MCF 10A (cell line): Measurements from ENCODE around the gene GREB1. TPM values are rescaled to one million over a fixed set of nuclear protein-coding genes. Genes with fewer than 3 reads are reported as not detected.

Experiments
- BruUV-seq: library from RNA; stranded (reverse); fragments of 400-500 nt; replicated peaks from 2 replicates; lab custom pipeline; 2021; lab: Mats Ljungman, UMichigan
- CTCF ChIA-PET: fragments of 300-600 bp; sonication (Branson Sonifier 250); formaldehyde crosslinking; extraction: SDS; loops from one replicate; lab custom pipeline; 2021; ENCODE audit warnings: antibody characterized with exemption, inconsistent platforms; lab: Yijun Ruan, JAX
- POLR2A ChIA-PET: fragments of 300-600, 350-650 bp; sonication (Branson Sonifier 250); formaldehyde crosslinking; extraction: SDS; loops from one replicate; lab custom pipeline; 2020; ENCODE audit warnings: antibody characterized with exemption, inconsistent platforms; lab: Yijun Ruan, JAX
- DNase-seq: peaks from one replicate; pipeline ENCODE4 v3.0.0-alpha.2; 2018; ENCODE audit not compliant: unreplicated experiment
- H3K27ac Mint-ChIP-seq: one replicate; pipeline ENCODE4 v1.8.0; 2022; ENCODE audit warnings: mild to moderate bottlenecking, low read depth, mixed read lengths; ENCODE audit not compliant: unreplicated experiment
- H3K27me3 Mint-ChIP-seq: one replicate; pipeline ENCODE4 v1.8.0; 2022; ENCODE audit warnings: mixed read lengths; ENCODE audit not compliant: insufficient read depth, unreplicated experiment
- H3K36me3 Mint-ChIP-seq: one replicate; pipeline ENCODE4 v1.8.0; 2022; ENCODE audit warnings: mild to moderate bottlenecking, moderate library complexity, mixed read lengths; ENCODE audit not compliant: insufficient read depth, unreplicated experiment
- H3K4me1 Mint-ChIP-seq: one replicate; pipeline ENCODE4 v1.8.0; 2022; ENCODE audit warnings: mixed read lengths; ENCODE audit not compliant: insufficient read depth, unreplicated experiment
- H3K4me3 Mint-ChIP-seq: one replicate; pipeline ENCODE4 v1.8.0; 2022; ENCODE audit warnings: mild to moderate bottlenecking, moderate library complexity, mixed read lengths; ENCODE audit not compliant: unreplicated experiment
- H3K9me3 Mint-ChIP-seq: one replicate; pipeline ENCODE4 v1.8.0; 2022; ENCODE audit warnings: mixed read lengths; ENCODE audit not compliant: unreplicated experiment
- CTCF ChIP-seq: fragments of 200-600 bp; IDR thresholded peaks from one replicate; pipeline ENCODE4 v1.8.0; 2022; ENCODE audit warnings: antibody characterized with exemption, mild to moderate bottlenecking; ENCODE audit not compliant: unreplicated experiment
- intact Hi-C: fragments of 100-400 bp; cut with micrococcal nuclease; formaldehyde crosslinking; loops from 2 replicates; pipeline ENCODE4 v1.14.1; 2022
- total RNA-seq: library from RNA; stranded (reverse); gene quantifications from 2 replicates; pipeline ENCODE4 v1.2.3, GENCODE V29; 2022

The GREB1 gene
- total RNA-seq, 1 experiment from 2014 or later, result 1.7 TPM

- Mint-ChIP-seq H3K4me1 (peaks cover 26% of the 10 kb centered on the region), H3K9me3 (no peaks in the 10 kb centered on the region), H3K4me3 (no peak overlapping the region), H3K27ac (no peak overlapping the region), H3K27me3 (no peaks in the 10 kb centered on the region), H3K36me3 (no peaks in the 10 kb centered on the region)
- ChIA-PET POLR2A (interaction anchor here (1.2 to 2.3 kb wide), 2 partner anchors 10 to 41 kb away, joined by 3 to 6 read pairs; partner anchors contain the start of gene GREB1), CTCF (interaction anchor here (0.8 to 5.3 kb wide), 3 partner anchors 7 to 41 kb away, joined by 3 to 26 read pairs (median 3); no protein-coding TSS in a partner anchor)
- TF ChIP-seq CTCF, result no peak
- intact Hi-C loops, result no loop called here
- DNase-seq, result no peak
- BruUV-seq, result no TSS peak
Observed at GRCh38 chr2:11543337-11544216, 9.7 kb downstream of the GREB1 start.

GRCh38 chr2:11546072-11546471, 12.2 kb downstream of the GREB1 start:
- H3K27ac Mint-ChIP-seq, result no peak overlapping the region
- H3K27me3 Mint-ChIP-seq, result no peaks in the 10 kb centered on the region
- no peaks in the 10 kb centered on the region for H3K36me3 Mint-ChIP-seq
- H3K4me1 Mint-ChIP-seq, result peaks cover 1% of the 10 kb centered on the region
- BruUV-seq, result no TSS peak
- no peaks in the 10 kb centered on the region for H3K9me3 Mint-ChIP-seq
- TF ChIP-seq CTCF, result no peak
- intact Hi-C loops, result no loop called here
- CTCF ChIA-PET, result interaction anchor here (5.3 kb wide), 1 partner anchor 36 kb away, joined by 26 read pairs; no protein-coding TSS in a partner anchor
- POLR2A ChIA-PET, result interaction anchor here (1.2 to 2.2 kb wide), 3 partner anchors 12 to 37 kb away, joined by 3 to 12 read pairs (median 3); partner anchors contain the start of gene GREB1
- DNase-seq, result no peak
- no peak overlapping the region for H3K4me3 Mint-ChIP-seq

- TF ChIP-seq CTCF, result no peak
- Mint-ChIP-seq H3K36me3 (no peaks in the 10 kb centered on the region), H3K9me3 (no peaks in the 10 kb centered on the region), H3K27ac (no peak overlapping the region), H3K4me1 (no peaks in the 10 kb centered on the region), H3K27me3 (no peaks in the 10 kb centered on the region), H3K4me3 (no peak overlapping the region)
- BruUV-seq, result no TSS peak
- ChIA-PET CTCF (interaction anchor here (0.6 to 1.6 kb wide), 4 partner anchors 35 to 715 kb away, joined by 3 to 7 read pairs (median 4); no protein-coding TSS in a partner anchor), POLR2A (interaction anchor here (2.2 kb wide), 1 partner anchor 14 kb away, joined by 12 read pairs; the partner anchor contains the start of gene GREB1)
- intact Hi-C loops, result no loop called here
- no peak for DNase-seq
Observed at GRCh38 chr2:11547912-11548497, 14.2 kb downstream of the GREB1 start.

- TF ChIP-seq CTCF, result no peak
- no peaks in the 10 kb centered on the region for H3K36me3 Mint-ChIP-seq
- CTCF ChIA-PET, result interaction anchor here (1.3 to 1.6 kb wide), 2 partner anchors 16 to 32 kb away, joined by 3 to 5 read pairs; partner anchors contain the start of gene GREB1
- no peak overlapping the region for H3K27ac Mint-ChIP-seq
- BruUV-seq, result no TSS peak
- DNase-seq, result no peak
- H3K4me1 Mint-ChIP-seq, result peaks cover 7% of the 10 kb centered on the region
- intact Hi-C loops, result no loop called here
- H3K4me3 Mint-ChIP-seq, result no peak overlapping the region
- POLR2A ChIA-PET, result interaction anchor here (2.3 kb wide), 1 partner anchor 10 kb away, joined by 9 read pairs; no protein-coding TSS in a partner anchor
- no peaks in the 10 kb centered on the region for H3K27me3 Mint-ChIP-seq
- no peaks in the 10 kb centered on the region for H3K9me3 Mint-ChIP-seq
Observed at GRCh38 chr2:11550302-11550701, 16.5 kb downstream of the GREB1 start.
